ENCODE results near the gene OR3A3. TPM values are rescaled to one million over a fixed set of nuclear protein-coding genes. Genes with fewer than 3 reads are reported as not detected.
"Not testable (repeated sequence)": the region's sequence is repeated elsewhere in the genome, so short reads cannot be mapped to it uniquely, and the experiment has no call there.

The OR3A3 gene
- total RNA-seq, 1 experiment from 2014 or later = not detected

DNA sequence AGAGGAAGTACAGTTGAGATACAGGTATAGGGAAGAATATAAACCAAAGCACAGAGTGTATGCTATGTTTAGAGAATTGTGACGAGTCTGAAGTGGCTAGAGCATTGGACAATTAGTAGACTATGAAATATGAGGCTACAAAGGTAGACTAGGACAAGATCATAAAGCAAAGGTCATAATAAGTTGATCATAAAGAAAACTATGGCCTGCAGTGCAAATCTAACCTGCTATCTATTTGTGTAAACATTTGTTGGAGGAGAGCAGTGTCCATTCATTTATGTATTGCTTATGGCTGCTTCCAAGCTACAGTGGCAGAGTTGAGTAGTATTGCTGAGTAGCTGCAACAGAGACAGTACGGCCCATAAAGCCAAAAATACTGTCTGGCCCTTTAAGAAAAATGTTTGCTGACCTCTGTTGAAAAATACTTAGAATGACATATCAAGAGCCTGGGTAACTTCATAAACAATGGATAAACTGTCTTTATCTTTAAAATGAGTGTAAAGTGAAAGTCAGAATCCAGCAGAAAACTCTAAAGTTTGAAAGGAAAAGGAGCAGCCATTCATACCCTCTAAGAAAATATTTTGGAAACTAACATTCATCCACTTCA, 37.0 kb downstream of the OR3A3 start:
- DNase-seq (ENCODE audit: low read depth) = no peak
- in situ Hi-C loops (cut with HindIII; ENCODE audit: low pct_unique_long_range_greater_than_20kb, low sequenced_read_pairs) = no loop called here

DNA sequence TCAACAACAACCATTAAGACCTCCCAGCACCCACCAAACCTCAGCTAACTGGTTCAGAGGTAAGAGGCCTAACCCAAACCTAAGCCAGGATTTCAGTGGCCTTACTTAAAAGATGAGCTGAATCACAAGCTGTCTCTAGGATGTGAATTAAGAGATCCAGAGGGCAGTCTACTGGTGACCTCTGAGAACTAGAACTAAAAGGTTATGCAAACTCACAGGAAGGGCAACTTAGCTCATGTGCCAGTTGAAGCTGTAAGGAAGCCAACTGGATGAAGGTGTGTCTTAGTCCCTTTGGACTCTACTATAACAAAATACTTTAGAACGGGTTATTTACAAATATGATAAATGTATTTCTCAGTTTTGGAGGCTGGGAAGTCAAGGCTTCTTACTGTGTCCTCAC, 55.2 kb downstream of the OR3A3 start:
- DNase-seq (ENCODE audit: low read depth); in situ Hi-C loops (cut with HindIII; ENCODE audit: low pct_unique_long_range_greater_than_20kb, low sequenced_read_pairs): not testable (repeated sequence)

DNA sequence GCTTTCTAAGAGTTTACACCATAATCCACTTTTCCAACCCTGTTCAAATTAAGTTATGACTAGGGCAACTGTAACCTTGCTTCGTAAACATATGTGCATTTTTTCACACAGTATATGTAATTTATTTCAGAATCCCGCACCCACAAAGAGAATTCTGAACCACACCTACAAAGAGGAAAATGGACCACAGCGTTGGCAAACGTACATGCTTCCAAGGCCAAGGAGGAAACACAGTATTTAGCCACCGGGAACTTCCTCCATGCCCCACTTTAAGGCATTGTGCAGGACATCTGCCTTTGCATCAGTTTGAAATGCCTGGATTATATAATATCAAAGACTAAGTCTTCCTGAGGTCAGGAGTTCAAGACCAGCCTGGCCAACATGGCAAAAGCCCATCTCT, 58.4 kb downstream of the OR3A3 start:
- in situ Hi-C loops (cut with HindIII; ENCODE audit: low pct_unique_long_range_greater_than_20kb, low sequenced_read_pairs) = no loop called here
- DNase-seq (ENCODE audit: low read depth) = no peak

DNA sequence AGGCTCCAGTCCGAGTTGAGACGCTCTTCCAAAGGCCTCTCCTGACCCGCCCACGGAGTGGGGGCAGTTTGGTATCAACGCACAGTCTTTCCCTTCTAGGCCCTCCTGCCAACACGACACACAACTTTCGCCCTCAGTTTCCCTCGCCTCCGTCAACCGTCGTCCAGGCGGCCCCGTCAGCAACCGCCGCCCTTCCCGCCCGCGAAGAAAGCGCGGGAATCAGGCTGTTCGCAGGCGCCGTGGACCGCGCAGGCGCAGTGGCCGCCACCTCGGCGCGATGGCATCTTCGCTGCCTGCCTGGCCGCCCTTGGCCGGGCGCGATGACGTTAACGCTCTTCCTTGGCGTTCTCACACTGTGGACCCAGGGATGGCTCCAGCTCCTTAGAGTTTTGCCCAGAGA, 60.4 kb downstream of the OR3A3 start, which contains the start of gene SPATA22:
TSS of gene SPATA22 (minus strand) at position 221 of the 400 bp plus-strand sequence. CDS start 2,494 bp downstream, outside the sequence.
- no peak for DNase-seq (ENCODE audit: low read depth)
- in situ Hi-C loops (cut with HindIII; ENCODE audit: low pct_unique_long_range_greater_than_20kb, low sequenced_read_pairs) = no loop called here

DNA sequence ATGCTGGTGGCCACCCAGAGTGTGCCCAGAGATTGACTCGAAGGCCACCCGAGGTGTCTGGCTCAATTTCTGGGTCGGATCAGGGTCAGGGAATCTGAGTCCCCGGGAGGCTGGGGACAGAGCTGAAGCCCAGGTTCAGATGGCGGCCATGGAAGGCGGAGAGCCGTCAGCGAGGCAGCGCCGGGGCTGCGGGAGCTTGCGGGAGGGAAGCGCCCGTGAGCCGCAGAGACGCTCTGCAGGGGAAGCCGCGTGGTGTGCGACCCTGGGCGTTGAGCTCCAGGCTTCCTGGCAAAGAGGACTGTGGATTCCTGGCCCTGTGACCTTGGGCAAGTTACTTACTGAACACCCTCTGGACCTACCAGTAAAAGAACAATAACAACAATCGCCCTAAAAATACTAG, 61.0 kb downstream of the OR3A3 start:
- DNase-seq (ENCODE audit: low read depth) = no peak
- in situ Hi-C loops (cut with HindIII; ENCODE audit: low pct_unique_long_range_greater_than_20kb, low sequenced_read_pairs) = no loop called here

Other genes starting within 250 kb of the OR3A3 start
- gene OR1A2, start 213.9 kb upstream of the OR3A3 start, total RNA-seq (2014; rRNA removed; shearing (Covaris generic); ENCODE audit: low replicate concordance) = not detected in 2 replicates
- gene OR1A1, start 203.7 kb upstream of the OR3A3 start, total RNA-seq (2014; rRNA removed; shearing (Covaris generic); ENCODE audit: low replicate concordance) = not detected in 2 replicates
- gene OR3A1, start 113.0 kb upstream of the OR3A3 start, total RNA-seq (2014; rRNA removed; shearing (Covaris generic); ENCODE audit: low replicate concordance) = not detected in 2 replicates
- gene OR3A2, start 25.1 kb upstream of the OR3A3 start, total RNA-seq (2014; rRNA removed; shearing (Covaris generic); ENCODE audit: low replicate concordance) = not detected in 2 replicates
- gene OR1E1, start 13.0 kb upstream of the OR3A3 start, total RNA-seq (2014; rRNA removed; shearing (Covaris generic); ENCODE audit: low replicate concordance) = not detected in 2 replicates
- not detected in 2 replicates for gene OR1E2, start 22.5 kb downstream of the OR3A3 start, total RNA-seq (2014; rRNA removed; shearing (Covaris generic); ENCODE audit: low replicate concordance)
- not detected in 2 replicates for gene SPATA22, start 60.4 kb downstream of the OR3A3 start, total RNA-seq (2014; rRNA removed; shearing (Covaris generic); ENCODE audit: low replicate concordance)
- not detected in 2 replicates for gene ASPA, start 64.6 kb downstream of the OR3A3 start, total RNA-seq (2014; rRNA removed; shearing (Covaris generic); ENCODE audit: low replicate concordance)
- gene TRPV3, start 146.4 kb downstream of the OR3A3 start, total RNA-seq (2014; rRNA removed; shearing (Covaris generic); ENCODE audit: low replicate concordance) = not detected in 2 replicates
- 0.87 and 0.95 TPM in 2 replicates for gene TRPV1, start 198.0 kb downstream of the OR3A3 start, total RNA-seq (2014; rRNA removed; shearing (Covaris generic); ENCODE audit: low replicate concordance)
- gene SHPK, start 224.9 kb downstream of the OR3A3 start, total RNA-seq (2014; rRNA removed; shearing (Covaris generic); ENCODE audit: low replicate concordance) = 8.9 and 11.1 TPM in 2 replicates
- 7.1 and 7.5 TPM in 2 replicates for gene CTNS, start 225.4 kb downstream of the OR3A3 start, total RNA-seq (2014; rRNA removed; shearing (Covaris generic); ENCODE audit: low replicate concordance)

All from Caki2 (cell line).